ENCODE data around the gene ENOX2. TPM values are rescaled to one million over a fixed set of nuclear protein-coding genes. Genes with fewer than 3 reads are reported as not detected.

ENOX2 gene
- total and polyA plus RNA-seq, 2 donors (not counting 1 experiment from before 2014, with no cell fraction given): 5.1 to 18.8 TPM

- Histone ChIP-seq H3K4me1 (ENCODE audit: control insufficient read depth in 2 of 2, insufficient read depth in 2 of 2, low read length in 2 of 2) (no peaks in the 10 kb centered on the region), H3K27ac (ENCODE audit: low read length in 2 of 2) (no peak overlapping the region), H3K79me2 (ENCODE audit: control insufficient read depth, insufficient read depth, low read length) (no peaks in the 10 kb centered on the region), H3K9ac (ENCODE audit: low read length) (no peak overlapping the region), H4K20me1 (ENCODE audit: control insufficient read depth, insufficient read depth, low read length, poor library complexity, severe bottlenecking) (no peaks in the 10 kb centered on the region), H3K4me3 (ENCODE audit: control extremely low read depth in 1 of 5, extremely low read depth in 1 of 5, insufficient read depth in 1 of 5, low read depth in 2 of 5, low read length in 4 of 5) (no peak overlapping the region), H3K4me2 (replicated peaks; ENCODE audit: low read depth, low read length, poor library complexity, severe bottlenecking) (no peak overlapping the region), H3K36me3 (replicated peaks in 1 of 2; ENCODE audit: control extremely low read depth in 1 of 2, control insufficient read depth in 1 of 2, extremely low read depth in 1 of 2, insufficient read depth in 2 of 2, low read length in 1 of 2) (no peaks in the 10 kb centered on the region), H3K9me3 (ENCODE audit: control extremely low read depth in 1 of 3, control insufficient read depth in 2 of 3, insufficient read depth in 1 of 3, low read length in 2 of 3) (no peaks in the 10 kb centered on the region), H2AFZ (ENCODE audit: insufficient read depth, low read depth, low read length, poor library complexity, severe bottlenecking) (no peak overlapping the region), H3K27me3 (replicated peaks in 1 of 4; ENCODE audit: control extremely low read depth in 1 of 4, control insufficient read depth in 3 of 4, insufficient read depth in 4 of 4, low read length in 3 of 4) (no peaks in the 10 kb centered on the region)
- no CpG with 5 or more reads among the region's 3 CpGs for WGBS (ENCODE audit: insufficient coverage)
- ChIA-PET POLR2A (no interaction called here), CTCF (no interaction called here)
- intact Hi-C loops (cut with micrococcal nuclease): no loop called here
- Mint-ChIP-seq H3K27me3 (no peaks in the 10 kb centered on the region), H3K27ac (no peak overlapping the region), H3K9me3 (ENCODE audit: insufficient read depth) (no peaks in the 10 kb centered on the region), H3K4me3 (no peak overlapping the region), H3K4me1 (no peaks in the 10 kb centered on the region)
- no peak for TF ChIP-seq CTCF (IDR thresholded peaks at IDR 0.05)
- TF ChIP-seq EZH2 (IDR thresholded peaks at IDR 0.05; ENCODE audit: borderline replicate concordance, insufficient read depth, low read depth, low read length, poor library complexity, severe bottlenecking): no peak
- ATAC-seq (ENCODE audit: low read depth) (no peak), DNase-seq (no peak)
Observed at GRCh38 chrX:130705591-130705990, 197.4 kb downstream of the ENOX2 start.

- H3K27ac Mint-ChIP-seq: no peak overlapping the region
- Histone ChIP-seq H3K4me2 (replicated peaks; ENCODE audit: low read depth, low read length, poor library complexity, severe bottlenecking) (no peak overlapping the region), H4K20me1 (ENCODE audit: control insufficient read depth, insufficient read depth, low read length, poor library complexity, severe bottlenecking) (no peaks in the 10 kb centered on the region), H3K4me1 (ENCODE audit: control insufficient read depth in 2 of 2, insufficient read depth in 2 of 2, low read length in 2 of 2) (no peaks in the 10 kb centered on the region), H2AFZ (ENCODE audit: insufficient read depth, low read depth, low read length, poor library complexity, severe bottlenecking) (no peak overlapping the region), H3K27ac (ENCODE audit: low read length in 2 of 2) (no peak overlapping the region), H3K9ac (ENCODE audit: low read length) (no peak overlapping the region), H3K79me2 (ENCODE audit: control insufficient read depth, insufficient read depth, low read length) (no peaks in the 10 kb centered on the region), H3K27me3 (replicated peaks in 1 of 4; ENCODE audit: control extremely low read depth in 1 of 4, control insufficient read depth in 3 of 4, insufficient read depth in 4 of 4, low read length in 3 of 4) (no peaks in the 10 kb centered on the region), H3K4me3 (ENCODE audit: control extremely low read depth in 1 of 5, extremely low read depth in 1 of 5, insufficient read depth in 1 of 5, low read depth in 2 of 5, low read length in 4 of 5) (no peak overlapping the region), H3K36me3 (replicated peaks in 1 of 2; ENCODE audit: control extremely low read depth in 1 of 2, control insufficient read depth in 1 of 2, extremely low read depth in 1 of 2, insufficient read depth in 2 of 2, low read length in 1 of 2) (no peaks in the 10 kb centered on the region), H3K9me3 (ENCODE audit: control extremely low read depth in 1 of 3, control insufficient read depth in 2 of 3, insufficient read depth in 1 of 3, low read length in 2 of 3) (no peaks in the 10 kb centered on the region)
- no CpG with 5 or more reads among the region's 4 CpGs for WGBS (ENCODE audit: insufficient coverage)
- no peak for ATAC-seq (ENCODE audit: low read depth)
- no peak for DNase-seq
- H3K4me3 Mint-ChIP-seq: no peak overlapping the region
- ChIA-PET POLR2A (no interaction called here), CTCF (no interaction called here)
- intact Hi-C loops (cut with micrococcal nuclease): no loop called here
- no peaks in the 10 kb centered on the region for H3K27me3 Mint-ChIP-seq
- TF ChIP-seq EZH2 (IDR thresholded peaks at IDR 0.05; ENCODE audit: borderline replicate concordance, insufficient read depth, low read depth, low read length, poor library complexity, severe bottlenecking): no peak
- no peak for TF ChIP-seq CTCF (IDR thresholded peaks at IDR 0.05)
- no peaks in the 10 kb centered on the region for H3K9me3 Mint-ChIP-seq (ENCODE audit: insufficient read depth)
- H3K4me1 Mint-ChIP-seq: no peaks in the 10 kb centered on the region
Observed at GRCh38 chrX:130704053-130705038, 198.7 kb downstream of the ENOX2 start.
